ENCODE measurements around the gene QPCTL.
A peak's percentile ranks its signal among the peaks of the same experiment; 100 is the strongest.
"Not testable (repeated sequence)": the region's sequence is repeated elsewhere in the genome, so short reads cannot be mapped to it uniquely, and the experiment has no call there.

The QPCTL gene

GRCh38 chr19:45677351-45678230 is 14.9 kb upstream of the QPCTL start:
- DNase-seq = no peak

- DNase-seq = peak; percentile 51
These were observed 11.0 kb upstream of the QPCTL start for GRCh38 chr19:45681391-45682015.

GRCh38 chr19:45682117-45682516 is 10.3 kb upstream of the QPCTL start:
- no peak for DNase-seq

- DNase-seq = no peak
These were observed 9.6 kb upstream of the QPCTL start for GRCh38 chr19:45682908-45683307.

- not testable (repeated sequence) for DNase-seq
These were observed 7.4 kb upstream of the QPCTL start for GRCh38 chr19:45685045-45685444.

- no peak for DNase-seq
These were observed 4.9 kb upstream of the QPCTL start for GRCh38 chr19:45687599-45687998.

- peak; percentile 89 for DNase-seq
These were observed 815 bp upstream of the QPCTL start, which contains the start of gene SNRPD2 for GRCh38 chr19:45691516-45692186. TSS of gene SNRPD2 (minus strand) at chr19:45691953. CDS start at chr19:45691888, 65 bp downstream.

GRCh38 chr19:45693106-45693788 is 781 bp downstream of the QPCTL start:
- DNase-seq = peak; percentile 78

GRCh38 chr19:45701676-45702075 is 9.2 kb downstream of the QPCTL start:
- no peak for DNase-seq

- no peak for DNase-seq
These were observed 12.6 kb downstream of the QPCTL start for GRCh38 chr19:45705115-45705514.

- no peak for DNase-seq
These were observed 13.4 kb downstream of the QPCTL start for GRCh38 chr19:45705710-45706415.

GRCh38 chr19:45710356-45711130 is 18.1 kb downstream of the QPCTL start:
- DNase-seq = no peak

GRCh38 chr19:45711851-45712698 is 19.6 kb downstream of the QPCTL start:
- DNase-seq = no peak

GRCh38 chr19:45712699-45713067 is 20.2 kb downstream of the QPCTL start:
- no peak for DNase-seq

GRCh38 chr19:45713141-45713540 is 20.7 kb downstream of the QPCTL start:
- no peak for DNase-seq

- no peak for DNase-seq
These were observed 22.7 kb downstream of the QPCTL start for GRCh38 chr19:45715139-45715538.

- no peak for DNase-seq
These were observed 24.1 kb downstream of the QPCTL start for GRCh38 chr19:45716359-45717130.

GRCh38 chr19:45717131-45717982 is 24.9 kb downstream of the QPCTL start:
- peak; percentile 97 for DNase-seq

Measured in NCI-H1694 (cell line).